ENCODE results near the gene COQ10A.

Gene COQ10A

DNA sequence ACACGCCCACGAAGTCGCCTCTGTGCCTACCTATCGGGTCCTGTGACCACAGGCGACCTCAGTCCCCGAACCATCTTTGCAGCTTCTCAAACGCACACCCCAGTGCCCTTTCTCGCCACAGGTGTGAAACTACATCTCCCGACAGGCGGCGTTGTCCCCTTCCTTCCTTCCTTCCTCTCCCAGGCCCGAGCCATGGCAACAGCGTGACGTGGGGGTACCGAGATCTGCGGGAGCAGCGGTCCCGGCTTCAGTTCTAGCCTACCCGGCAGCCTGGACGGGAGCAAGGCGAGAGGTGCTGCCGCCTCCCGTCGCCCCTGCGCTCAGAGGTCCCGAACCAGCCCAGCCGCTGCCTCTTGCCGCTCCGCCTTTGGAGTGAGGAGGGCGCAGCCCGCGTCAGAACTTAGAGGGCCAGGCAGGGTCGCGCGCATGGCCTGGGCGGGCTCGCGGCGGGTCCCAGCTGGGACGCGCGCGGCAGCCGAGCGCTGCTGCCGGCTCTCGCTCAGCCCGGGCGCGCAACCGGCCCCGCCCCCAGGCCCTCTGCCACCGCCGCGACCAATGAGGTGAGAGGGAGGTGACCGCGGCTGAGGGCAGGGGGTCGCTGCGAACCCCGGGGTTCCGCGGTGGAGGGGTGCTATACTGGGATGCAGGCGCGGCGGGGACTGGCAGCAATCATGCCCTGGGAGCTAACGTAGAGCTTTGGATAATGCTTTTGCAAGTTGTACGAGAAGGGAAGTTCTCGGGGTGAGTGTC, at the start of gene COQ10A:
Gene COQ10A, plus strand, starts transcription at position 250 of the 750 bp plus-strand sequence. Its CDS starts 177 bp downstream, at position 427.
- DNase-seq = peak; percentile 88

DNA sequence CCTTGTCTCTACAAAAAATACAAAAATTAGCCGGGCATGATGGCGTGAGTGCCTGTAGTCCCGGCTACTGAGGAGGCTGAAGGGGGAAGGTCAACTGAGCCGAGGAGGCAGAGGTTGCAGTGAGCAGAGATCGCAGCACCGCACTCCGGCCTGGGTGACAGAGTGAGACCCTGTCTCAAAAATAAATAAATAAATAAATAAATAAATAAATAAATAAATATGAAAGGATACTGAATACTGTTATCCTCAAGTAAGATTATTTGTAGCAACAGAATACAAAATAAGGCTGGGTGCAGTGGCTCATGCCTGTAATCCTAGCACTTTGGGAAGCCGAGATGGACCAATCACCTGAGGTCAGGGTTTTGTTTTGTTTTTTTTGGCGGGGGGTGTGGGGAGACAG, 46.9 kb upstream of the COQ10A start:
- no peak for DNase-seq

DNA sequence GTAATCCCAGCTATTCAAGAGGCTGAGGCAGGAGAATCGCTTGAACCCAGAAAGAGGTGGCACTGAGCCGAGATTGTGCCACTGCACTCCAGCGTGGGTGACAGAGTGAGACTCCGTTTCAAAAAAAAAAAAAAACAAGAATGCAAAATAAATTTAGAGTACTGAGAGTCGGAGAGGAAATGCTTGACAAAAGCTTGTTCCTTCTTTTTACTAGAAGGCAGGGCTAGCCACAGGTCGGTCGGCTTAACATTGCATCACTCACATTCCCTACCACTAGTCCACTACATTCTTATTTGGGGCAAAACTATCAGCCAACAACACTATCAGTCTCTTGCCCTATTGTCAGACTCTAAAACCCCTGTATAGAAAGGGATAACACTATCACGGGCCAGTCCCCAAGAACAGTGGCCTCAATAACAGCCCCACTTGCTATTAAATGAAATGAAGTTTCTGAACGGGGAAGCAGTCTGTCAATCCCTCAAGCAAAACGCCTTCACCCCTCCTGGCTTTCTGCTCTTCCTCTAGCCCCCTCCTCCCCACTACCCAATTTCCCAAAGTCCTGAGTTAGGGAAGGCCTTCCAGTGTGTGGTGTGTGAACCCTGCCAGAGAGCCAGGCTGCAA, 46.0 kb upstream of the COQ10A start:
- no peak for DNase-seq

DNA sequence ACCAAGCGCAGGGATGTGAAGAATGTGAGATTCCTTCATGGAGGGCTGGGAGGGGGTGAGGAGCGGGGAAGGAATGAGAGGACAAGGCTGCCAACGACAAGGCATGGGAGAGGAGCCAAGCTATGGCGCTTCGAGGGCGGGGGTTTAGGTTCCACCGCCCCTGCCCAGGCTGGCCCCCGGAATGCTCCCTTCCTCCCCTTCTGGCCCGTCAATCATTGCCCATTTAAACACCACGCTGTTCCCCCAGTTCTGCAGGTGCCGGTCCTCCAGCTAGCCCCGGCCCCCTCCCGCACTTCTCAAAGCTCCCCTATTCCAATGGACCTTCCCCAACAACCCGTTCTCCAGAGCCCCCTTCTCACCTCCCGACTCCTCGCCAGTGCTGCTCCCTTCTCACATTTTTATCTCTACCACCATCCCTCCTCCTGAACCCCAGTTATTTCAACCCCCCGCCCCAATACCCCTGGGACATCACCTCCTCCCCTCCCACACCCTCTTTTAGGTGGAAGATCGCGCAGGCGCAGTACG, 45.4 kb upstream of the COQ10A start:
- DNase-seq = no peak

DNA sequence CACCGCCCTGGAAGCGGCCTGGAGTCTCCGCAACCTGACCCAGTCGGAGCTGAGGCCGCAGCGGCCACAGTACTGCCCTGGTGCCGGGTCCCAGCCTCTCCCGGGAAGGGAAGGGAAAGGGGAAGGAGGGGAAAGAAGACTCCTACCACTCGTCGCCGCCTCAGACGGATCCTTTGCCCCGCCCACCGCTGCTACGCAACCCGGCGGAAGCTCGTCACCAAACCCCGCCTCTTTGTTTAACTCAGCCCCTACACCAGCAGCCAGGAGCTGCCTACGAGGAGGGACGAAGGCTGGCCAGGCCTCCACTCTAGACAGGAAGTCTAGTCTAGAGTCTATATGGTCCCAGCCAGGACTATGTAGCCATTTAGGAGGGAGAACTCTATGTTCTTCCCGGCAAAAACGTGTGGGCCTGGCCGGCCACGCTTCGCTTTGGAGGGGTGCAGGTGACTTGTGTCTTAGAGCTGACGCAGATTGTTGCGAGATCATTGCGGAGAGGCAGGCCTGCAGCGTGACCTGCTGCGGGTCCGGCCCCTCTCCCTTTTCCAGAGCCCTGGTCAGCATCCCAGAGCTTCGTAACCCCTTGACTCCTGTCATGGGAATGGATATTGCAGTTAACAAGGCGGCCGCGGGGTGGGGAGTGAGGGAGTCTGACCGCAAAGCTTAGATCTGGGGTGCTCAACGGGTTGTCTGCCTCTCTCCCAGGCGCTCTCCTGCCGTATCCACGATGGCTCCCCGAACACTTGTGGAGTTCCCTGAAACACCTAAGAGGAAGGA, 44.8 kb upstream of the COQ10A start, which contains the start of gene RNF41:
Gene RNF41, minus strand, starts transcription at position 166 of the 774 bp plus-strand sequence. CDS start 7,875 bp downstream, outside the sequence.
- peak; percentile 91 for DNase-seq

DNA sequence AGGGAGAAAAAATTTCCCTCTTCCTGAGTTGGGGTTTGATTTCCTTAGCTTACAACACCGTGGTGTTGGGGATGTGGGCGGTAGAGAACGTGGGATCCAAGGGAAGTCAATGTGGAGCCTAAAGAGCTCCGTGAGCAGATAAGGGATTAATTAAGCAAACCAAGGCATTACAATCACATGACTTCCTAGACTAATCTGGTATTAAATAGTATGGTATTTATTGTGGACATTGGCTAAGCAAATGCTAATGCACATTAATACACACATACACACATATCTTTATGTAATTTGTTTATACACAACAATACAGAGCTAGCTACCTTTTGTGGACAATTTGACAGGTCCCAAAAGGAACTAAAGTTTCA, 44.2 kb upstream of the COQ10A start:
- no peak for DNase-seq

DNA sequence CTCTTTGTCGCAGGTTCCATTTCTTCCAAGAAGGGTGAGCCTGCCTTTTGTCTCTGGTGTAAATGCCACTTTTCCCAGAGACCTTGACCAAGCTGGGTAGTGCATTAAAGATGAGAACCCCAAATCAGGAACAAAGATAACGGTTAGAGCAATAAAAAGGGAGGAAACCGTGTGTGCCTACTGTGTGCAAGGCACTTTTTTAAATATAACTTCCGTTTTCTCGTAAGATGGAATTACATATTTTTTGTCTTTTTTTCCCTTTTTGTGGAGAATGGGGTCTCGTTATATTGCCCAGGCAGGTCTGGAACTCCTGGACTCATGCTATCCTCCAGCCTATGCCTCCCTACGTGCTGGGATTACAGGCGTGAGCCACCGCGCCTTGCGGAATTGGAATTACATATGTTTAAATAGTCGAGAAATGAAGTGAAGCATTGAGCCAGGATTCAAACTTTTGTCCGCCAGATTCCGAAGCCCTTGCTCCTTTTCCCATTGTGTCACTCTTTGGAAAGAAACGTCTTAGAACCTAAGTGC, 43.1 kb upstream of the COQ10A start:
- DNase-seq = no peak

DNA sequence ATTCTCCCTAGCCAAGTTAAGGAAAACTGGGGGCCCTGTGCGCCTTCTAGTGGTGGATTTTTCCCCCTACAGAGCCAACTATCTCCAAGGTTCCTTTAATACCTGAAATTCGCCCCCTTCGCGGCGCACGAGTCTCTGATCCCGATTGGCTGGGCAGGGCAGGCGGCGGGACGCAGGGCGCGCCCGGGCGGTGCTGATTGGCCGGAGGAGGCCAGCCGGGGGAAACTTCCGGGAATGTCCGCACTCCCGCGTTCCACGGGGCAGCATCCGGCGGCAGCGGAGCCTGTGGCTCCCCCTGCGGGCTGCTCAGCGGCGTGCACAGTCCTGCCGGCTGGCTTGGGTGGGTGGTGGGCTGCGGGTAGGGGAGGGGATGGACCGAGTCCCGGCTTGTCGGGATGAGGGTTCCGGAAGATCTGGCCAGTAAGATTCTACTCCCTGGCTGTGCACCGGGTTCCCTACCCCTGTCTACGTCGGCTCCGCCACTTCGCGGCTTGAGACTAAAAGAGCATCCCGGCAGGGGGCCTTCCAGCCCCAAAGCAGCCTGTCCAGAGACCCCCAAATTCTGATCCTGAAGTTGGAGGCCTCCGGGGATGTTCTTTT, 42.5 kb upstream of the COQ10A start, which contains the start of gene NABP2:
Gene NABP2, plus strand, starts transcription at position 241 of the 600 bp plus-strand sequence. CDS start 515 bp downstream, outside the sequence.
- peak; percentile 94 for DNase-seq

DNA sequence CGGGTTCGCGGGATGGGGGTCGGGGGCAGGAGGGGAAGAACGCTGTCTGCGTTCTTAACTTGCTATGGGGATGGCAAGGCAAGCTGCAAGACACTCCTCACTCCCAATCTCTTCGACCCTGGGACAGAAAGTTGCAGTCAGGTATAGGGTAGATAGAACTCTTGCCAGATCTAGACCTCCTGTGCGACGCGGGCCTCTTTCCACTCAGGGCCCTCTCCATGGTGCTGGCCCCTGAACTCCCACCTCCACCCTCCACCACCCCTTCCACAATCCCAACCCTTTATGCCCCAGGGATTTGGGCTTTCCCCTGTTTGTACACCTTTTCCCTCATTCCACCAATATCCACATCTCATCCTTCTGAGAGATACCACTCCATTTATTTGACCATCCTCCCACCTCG, 41.8 kb upstream of the COQ10A start:
- DNase-seq = no peak

DNA sequence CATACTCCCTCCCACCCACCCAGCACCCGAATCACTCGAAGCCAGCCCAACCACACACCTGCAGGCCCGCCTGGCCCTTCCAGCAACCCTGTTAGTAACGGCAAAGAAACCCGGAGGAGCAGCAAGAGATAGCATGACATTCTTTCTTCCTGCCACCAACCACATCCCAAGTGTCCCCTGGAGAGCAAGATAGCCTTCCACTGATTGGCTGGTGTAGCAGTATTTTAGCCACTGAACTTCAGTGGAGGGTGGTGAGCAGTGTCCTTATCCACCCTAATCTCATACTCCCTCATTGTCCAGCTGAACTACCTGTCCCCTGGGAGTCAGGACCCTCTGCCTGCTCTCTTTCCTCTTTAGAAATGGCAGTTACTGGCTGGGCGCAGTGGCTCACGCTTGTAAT, 37.7 kb upstream of the COQ10A start:
- no peak for DNase-seq

DNA sequence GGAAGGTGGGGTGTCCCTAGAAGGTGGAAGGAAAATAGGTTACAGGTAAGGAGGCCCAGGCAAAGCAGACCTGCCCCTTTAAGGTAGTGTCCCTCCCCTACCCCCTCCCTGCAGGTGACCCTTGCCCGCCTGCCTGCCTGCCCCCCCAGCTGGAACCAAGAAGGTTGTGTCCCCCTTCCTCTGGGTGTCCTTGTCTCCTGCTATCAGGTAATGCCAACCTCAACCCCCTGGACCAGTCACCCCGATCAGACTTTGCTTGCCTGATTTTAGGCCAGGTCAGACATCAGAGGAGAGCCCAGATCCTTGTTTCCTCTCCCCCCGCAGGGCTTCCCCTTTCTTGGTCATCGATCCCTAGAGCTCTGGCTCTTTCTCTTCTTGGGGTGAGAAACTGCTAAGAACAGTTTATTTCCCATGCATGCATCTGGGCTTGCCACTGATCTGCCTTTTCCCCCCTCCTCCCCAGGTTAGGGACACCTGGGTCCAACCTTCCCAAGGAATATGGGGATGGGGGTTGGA, 36.8 kb upstream of the COQ10A start, which contains the start of gene SLC39A5:
Gene SLC39A5, plus strand, starts transcription at position 136 of the 516 bp plus-strand sequence. CDS start 1,224 bp downstream, outside the sequence.
- DNase-seq = no peak

DNA sequence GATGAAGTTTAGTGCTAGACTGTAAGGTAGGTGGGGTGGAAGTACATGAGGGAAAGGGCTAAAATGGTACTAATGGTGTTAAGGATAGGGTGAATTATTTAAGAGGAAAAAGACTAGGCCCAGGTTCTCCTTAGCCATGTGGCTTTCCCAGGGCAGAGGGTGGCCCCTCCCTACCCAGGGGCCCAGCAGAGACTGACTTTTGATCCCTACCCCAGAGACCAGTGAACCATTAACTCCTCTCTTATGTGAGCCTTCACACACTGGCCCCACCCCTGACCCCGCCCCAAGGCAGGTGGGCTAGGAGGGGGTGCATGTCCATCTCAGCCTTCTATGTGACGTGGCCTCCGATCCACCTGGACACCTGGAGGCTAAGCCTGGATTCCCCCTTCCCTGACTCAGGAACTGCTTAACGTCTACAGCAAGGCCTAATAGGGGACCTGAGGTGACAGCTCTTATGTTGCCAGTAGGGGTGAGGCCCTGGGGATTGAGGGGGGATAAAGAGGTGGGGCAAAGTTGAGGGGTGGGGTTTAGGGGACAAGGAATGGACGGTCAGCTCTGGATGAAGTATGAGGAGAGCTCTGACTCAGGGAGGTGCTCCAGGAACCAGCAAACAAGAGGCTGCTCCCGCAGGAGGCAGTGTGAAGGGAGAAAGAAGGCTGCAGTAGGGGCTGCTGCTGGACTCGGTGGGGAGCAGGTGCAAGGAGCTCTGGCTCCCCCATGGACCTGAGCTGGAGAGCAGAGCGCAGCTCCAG, 36.1 kb upstream of the COQ10A start:
- no peak for DNase-seq

DNA sequence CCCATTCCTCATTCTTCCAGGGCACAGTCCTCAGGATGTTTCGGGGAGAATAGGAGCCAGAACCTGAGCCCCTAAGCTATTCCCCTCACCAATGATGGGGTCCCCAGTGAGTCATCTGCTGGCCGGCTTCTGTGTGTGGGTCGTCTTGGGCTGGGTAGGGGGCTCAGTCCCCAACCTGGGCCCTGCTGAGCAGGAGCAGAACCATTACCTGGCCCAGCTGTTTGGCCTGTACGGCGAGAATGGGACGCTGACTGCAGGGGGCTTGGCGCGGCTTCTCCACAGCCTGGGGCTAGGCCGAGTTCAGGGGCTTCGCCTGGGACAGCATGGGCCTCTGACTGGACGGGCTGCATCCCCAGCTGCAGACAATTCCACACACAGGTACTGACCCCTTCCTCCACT, 35.6 kb upstream of the COQ10A start:
- DNase-seq = no peak

DNA sequence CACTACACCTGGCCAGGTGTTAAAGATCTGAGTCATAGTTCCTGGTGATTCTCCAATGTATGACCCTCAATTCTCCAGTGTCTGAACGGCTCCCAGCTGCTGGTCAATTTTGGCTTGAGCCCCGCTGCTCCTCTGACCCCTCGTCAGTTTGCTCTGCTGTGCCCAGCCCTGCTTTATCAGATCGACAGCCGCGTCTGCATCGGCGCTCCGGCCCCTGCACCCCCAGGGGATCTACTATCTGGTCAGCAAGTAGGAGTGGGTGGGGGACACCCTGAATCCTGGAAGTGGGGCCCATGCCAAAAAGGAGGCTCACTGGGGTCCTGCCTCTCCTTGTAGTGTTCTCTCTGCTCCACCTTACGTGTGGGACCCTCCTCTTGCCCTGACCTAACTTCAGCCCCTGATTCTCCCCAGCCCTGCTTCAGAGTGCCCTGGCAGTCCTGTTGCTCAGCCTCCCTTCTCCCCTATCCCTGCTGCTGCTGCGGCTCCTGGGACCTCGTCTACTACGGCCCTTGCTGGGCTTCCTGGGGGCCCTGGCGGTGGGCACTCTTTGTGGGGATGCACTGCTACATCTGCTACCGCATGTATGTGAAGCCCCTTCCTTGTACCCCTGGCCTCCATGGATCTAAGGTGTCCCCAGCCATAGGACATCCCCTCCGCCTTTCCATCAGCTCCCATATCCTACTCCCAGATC, 31.9 kb upstream of the COQ10A start:
- no peak for DNase-seq

DNA sequence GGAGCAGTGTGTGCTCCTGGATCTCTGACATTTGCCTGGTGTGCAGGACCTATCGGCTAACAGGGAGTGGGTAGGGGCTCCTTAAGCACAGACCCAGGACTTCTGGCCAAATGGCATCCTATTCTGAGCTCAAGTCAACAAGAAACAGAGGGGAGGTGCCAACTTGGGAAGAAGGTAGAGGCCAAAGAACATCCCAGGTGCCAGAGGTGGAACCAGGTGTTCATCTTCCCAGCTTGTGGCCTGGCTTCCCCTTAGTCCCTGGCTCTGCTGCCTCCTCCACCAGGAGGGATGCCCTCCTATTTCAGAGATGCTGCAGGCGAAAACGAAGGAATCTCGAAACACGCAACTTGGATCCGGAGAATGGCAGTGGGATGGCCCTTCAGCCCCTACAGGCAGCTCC, 30.7 kb upstream of the COQ10A start:
- no peak for DNase-seq

DNA sequence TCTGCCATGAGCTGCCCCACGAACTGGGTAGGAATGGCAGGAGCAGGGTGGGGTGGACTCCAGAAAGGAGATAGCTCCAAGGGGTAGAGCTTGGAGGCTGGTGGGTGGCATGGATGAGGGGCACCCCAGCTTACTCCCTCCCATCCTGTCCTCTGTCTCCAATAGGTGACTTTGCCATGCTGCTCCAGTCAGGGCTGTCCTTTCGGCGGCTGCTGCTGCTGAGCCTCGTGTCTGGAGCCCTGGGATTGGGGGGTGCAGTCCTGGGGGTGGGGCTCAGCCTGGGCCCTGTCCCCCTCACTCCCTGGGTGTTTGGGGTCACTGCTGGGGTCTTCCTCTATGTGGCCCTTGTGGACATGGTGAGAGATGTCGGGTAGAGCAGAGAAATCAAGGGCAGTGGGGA, 29.8 kb upstream of the COQ10A start:
- no peak for DNase-seq

DNA sequence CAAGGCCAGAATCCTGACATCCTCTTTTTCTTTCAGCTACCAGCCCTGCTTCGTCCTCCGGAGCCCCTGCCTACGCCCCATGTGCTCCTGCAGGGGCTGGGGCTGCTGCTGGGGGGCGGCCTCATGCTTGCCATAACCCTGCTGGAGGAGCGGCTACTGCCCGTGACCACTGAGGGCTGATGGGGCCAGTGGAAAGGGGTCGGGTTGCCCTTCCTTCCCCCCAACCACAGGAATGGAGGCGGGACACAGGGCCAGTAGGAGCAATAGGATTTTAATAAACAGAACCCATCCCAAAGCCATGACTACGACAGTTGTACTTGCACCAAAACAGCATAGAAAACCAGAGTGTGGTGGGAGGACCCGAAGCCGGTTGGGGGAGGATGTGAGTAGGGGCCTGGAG, 29.2 kb upstream of the COQ10A start:
- DNase-seq = no peak

DNA sequence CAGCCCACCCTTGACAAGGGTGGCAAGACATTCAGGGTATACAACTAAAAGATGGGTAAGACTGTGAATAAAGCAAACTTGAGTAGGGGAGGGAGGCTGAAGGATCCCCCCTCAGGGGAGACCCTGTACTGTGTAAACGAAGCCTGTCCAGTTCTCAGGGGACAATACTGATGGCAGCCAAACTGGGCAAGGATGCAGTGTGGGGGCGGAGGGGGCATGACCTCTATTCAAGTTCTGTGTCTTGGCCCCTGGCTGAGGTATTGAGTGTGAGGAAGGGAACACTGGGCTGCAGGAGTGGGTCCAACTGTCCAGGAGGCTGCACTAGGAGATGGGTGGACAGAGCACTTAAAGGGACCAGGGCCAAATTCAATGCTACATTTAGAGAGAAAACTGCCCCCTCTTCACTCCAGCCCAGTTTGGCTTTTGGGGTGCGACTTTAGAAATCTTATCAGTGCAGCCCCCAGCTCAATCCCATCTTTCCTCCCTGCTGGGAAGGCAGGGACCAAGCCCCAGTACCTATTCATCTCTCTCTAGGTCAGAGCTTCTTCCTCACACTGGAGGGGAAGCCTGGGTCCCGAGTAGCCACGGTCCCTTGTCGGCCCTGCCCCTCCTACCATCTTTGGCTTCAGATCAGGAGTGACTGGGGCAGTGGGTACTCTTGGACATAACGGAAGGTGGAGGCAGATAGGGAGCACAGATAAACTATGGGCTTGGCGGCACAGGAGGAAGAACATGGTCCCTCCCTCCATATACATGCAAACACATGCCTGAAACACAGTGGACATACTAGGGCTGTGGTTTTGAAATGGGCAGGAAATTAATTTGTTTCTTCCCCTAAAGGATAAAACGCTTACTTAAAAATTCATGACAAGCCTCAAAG, 25.1 kb upstream of the COQ10A start:
- no peak for DNase-seq

DNA sequence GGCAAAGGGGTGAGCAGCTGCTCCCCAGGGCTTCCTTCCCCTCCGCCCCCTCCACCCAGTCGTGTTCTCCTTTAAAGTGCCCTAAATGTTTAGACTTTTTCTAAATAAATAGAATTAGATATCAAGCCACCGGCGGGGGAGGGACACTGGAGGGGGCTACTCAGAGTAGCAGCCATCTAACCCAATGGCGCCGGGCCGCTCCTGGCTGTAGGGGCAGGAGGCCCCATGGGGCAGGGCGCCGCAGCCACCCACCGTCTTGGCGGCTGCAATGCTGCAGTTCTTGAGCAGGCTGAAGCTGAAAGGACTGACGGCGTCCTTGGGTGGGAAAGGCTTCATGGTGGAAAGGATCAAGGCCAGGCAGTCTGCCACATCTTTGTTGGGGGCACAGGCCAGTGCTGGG, 23.8 kb upstream of the COQ10A start:
- no peak for DNase-seq

DNA sequence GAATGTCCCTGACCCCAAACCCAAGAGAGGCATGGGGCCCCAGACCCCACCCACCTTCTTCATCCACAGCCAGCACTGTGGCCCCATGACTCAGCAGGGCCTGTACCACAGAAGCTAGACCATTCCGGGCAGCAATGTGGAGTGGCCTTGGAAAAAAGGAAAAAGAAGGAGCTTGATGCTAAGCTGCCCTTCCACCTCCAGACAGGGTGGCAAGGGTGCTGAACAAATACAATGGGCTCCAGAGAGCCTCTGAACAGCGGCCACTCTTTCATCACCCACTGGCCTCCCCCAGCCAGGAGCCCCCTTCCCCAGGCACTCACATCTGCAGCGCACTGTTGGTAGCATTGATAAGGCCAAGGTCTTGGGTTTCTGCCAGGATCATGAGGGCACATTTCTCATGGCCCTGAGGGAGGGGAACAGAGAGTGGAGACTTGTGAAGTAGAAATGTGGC, 23.0 kb upstream of the COQ10A start:
- DNase-seq = no peak
